Suprapubic skin (tissue), 4 donors: ENCODE data around the gene EDN3. TPM values are rescaled to one million over a fixed set of nuclear protein-coding genes. Genes with fewer than 3 reads are reported as not detected.

Experiments
- DNase-seq, 2 donors: peaks; one replicate each; pipeline ENCODE4 v3.0.0-alpha.2; 2019; ENCODE audit warnings: low spot score in 2 of 2
- H3K27ac ChIP-seq: fragments of 200-600 bp; sonication (generic); one replicate; pipeline ENCODE4 v1.5.1; 2019
- H3K27me3 ChIP-seq: fragments of 200-600 bp; sonication (generic); one replicate; pipeline ENCODE4 v1.5.1; 2019
- H3K36me3 ChIP-seq: fragments of 200-600 bp; sonication (generic); one replicate; pipeline ENCODE4 v1.5.1; 2019
- H3K4me1 ChIP-seq: fragments of 200-600 bp; sonication (generic); one replicate; pipeline ENCODE4 v1.5.1; 2019
- H3K4me3 ChIP-seq: fragments of 200-600 bp; sonication (generic); one replicate; pipeline ENCODE4 v1.5.1; 2019; ENCODE audit warnings: mild to moderate bottlenecking
- H3K9me3 ChIP-seq: fragments of 200-600 bp; sonication (generic); one replicate; pipeline ENCODE4 v1.5.1; 2019
- CTCF ChIP-seq, 2 donors: fragments of 200-600 bp in 1 of 2; fragments of 450-650 bp in 1 of 2; sonication (generic) in 1 of 2; IDR thresholded peaks; one replicate each; pipeline ENCODE4 v1.5.1; 2016 to 2019; ENCODE audit warnings: antibody characterized with exemption in 2 of 2, mild to moderate bottlenecking in 1 of 2, moderate library complexity in 1 of 2
- EP300 ChIP-seq: sonication (generic); formaldehyde crosslinking; IDR thresholded peaks from one replicate; pipeline ENCODE4 v1.6.1; 2017; ENCODE audit warnings: antibody characterized with exemption
- POLR2A ChIP-seq, 2 donors: fragments of 450-650 bp; IDR thresholded peaks; one replicate each; pipeline ENCODE4 v1.6.1; 2017; ENCODE audit warnings: antibody characterized with exemption in 2 of 2, mild to moderate bottlenecking in 2 of 2, moderate library complexity in 2 of 2
- POLR2AphosphoS5 ChIP-seq, 3 donors: sonication (generic); formaldehyde crosslinking; IDR thresholded peaks; one replicate each; pipeline ENCODE4 v1.6.1; 2017; ENCODE audit warnings: antibody characterized with exemption in 3 of 3
- whole genome bisulfite sequencing: methylation state at CpG from one replicate; pipeline ENCODE4 v1.1.5; 2018; 5-methylcytosine and 5-hydroxymethylcytosine counted together
- total RNA-seq, 4 donors: library from RNA; depleted of rRNA; stranded (reverse); fragments of >200 nt; gene quantifications; one replicate each; pipeline ENCODE4 v1.1.0, GENCODE V29; 2016

The EDN3 gene
- total RNA-seq, 4 donors from 2014 or later: 0.97 to 2.4 (median 1.6) TPM

GRCh38 chr20:59349277-59349676 is 48.9 kb downstream of the EDN3 start:
- no peak for TF ChIP-seq EP300
- TF ChIP-seq POLR2AphosphoS5 (IDR thresholded peaks at IDR 0.05): no peak
- no peak for TF ChIP-seq POLR2A (IDR thresholded peaks at IDR 0.05)
- no peaks in the 10 kb centered on the region for H3K36me3 ChIP-seq
- H3K4me3 ChIP-seq: no peak overlapping the region
- no peaks in the 10 kb centered on the region for H3K4me1 ChIP-seq
- no peaks in the 10 kb centered on the region for H3K9me3 ChIP-seq
- no peak for DNase-seq
- H3K27me3 ChIP-seq: peaks cover 13% of the 10 kb centered on the region
- 37% methylated on average over 1 of the region's 1 CpG for WGBS
- H3K27ac ChIP-seq: no peak overlapping the region

- DNase-seq: no peak
- Histone ChIP-seq H3K27ac (no peak overlapping the region), H3K9me3 (no peaks in the 10 kb centered on the region), H3K4me3 (no peak overlapping the region), H3K27me3 (peaks cover 10% of the 10 kb centered on the region), H3K36me3 (no peaks in the 10 kb centered on the region), H3K4me1 (no peaks in the 10 kb centered on the region)
- WGBS: 80% methylated on average over 10 of the region's 10 CpGs
- no peak for TF ChIP-seq POLR2AphosphoS5 (IDR thresholded peaks at IDR 0.05)
- TF ChIP-seq EP300: no peak
- TF ChIP-seq POLR2A (IDR thresholded peaks at IDR 0.05): no peak
- TF ChIP-seq CTCF (IDR thresholded peaks at IDR 0.05): no peak
Observed at GRCh38 chr20:59350330-59351156, 50.1 kb downstream of the EDN3 start.

GRCh38 chr20:59351157-59352040 is 51.0 kb downstream of the EDN3 start:
- DNase-seq: no peak
- Histone ChIP-seq H3K27ac (no peak overlapping the region), H3K9me3 (no peaks in the 10 kb centered on the region), H3K36me3 (no peaks in the 10 kb centered on the region), H3K4me1 (no peaks in the 10 kb centered on the region), H3K27me3 (peaks cover 11% of the 10 kb centered on the region), H3K4me3 (no peak overlapping the region)
- no peak for TF ChIP-seq POLR2A (IDR thresholded peaks at IDR 0.05)
- no peak for TF ChIP-seq CTCF (IDR thresholded peaks at IDR 0.05)
- WGBS: 81% methylated on average over 10 of the region's 10 CpGs

- DNase-seq: no peak
- Histone ChIP-seq H3K36me3 (no peaks in the 10 kb centered on the region), H3K27ac (no peak overlapping the region), H3K27me3 (peaks cover 11% of the 10 kb centered on the region), H3K4me1 (no peaks in the 10 kb centered on the region), H3K4me3 (no peak overlapping the region), H3K9me3 (no peaks in the 10 kb centered on the region)
- 71% methylated on average over 4 of the region's 4 CpGs for WGBS
- TF ChIP-seq POLR2AphosphoS5 (IDR thresholded peaks at IDR 0.05): no peak
- no peak for TF ChIP-seq CTCF (IDR thresholded peaks at IDR 0.05)
- TF ChIP-seq POLR2A (IDR thresholded peaks at IDR 0.05): no peak
- no peak for TF ChIP-seq EP300
Observed at GRCh38 chr20:59352541-59352940, 52.1 kb downstream of the EDN3 start.

GRCh38 chr20:59352990-59353389 is 52.6 kb downstream of the EDN3 start:
- Histone ChIP-seq H3K4me3 (no peak overlapping the region), H3K27ac (no peak overlapping the region), H3K36me3 (no peaks in the 10 kb centered on the region), H3K27me3 (peaks cover 11% of the 10 kb centered on the region), H3K9me3 (no peaks in the 10 kb centered on the region), H3K4me1 (no peaks in the 10 kb centered on the region)
- TF ChIP-seq POLR2AphosphoS5 (IDR thresholded peaks at IDR 0.05) (no peak), EP300 (no peak), POLR2A (IDR thresholded peaks at IDR 0.05) (no peak), CTCF (IDR thresholded peaks at IDR 0.05) (no peak)
- 80% methylated on average over 9 of the region's 9 CpGs for WGBS
- no peak for DNase-seq
